ENCODE data around the gene RAB5IF. TPM values are rescaled to one million over a fixed set of nuclear protein-coding genes. Genes with fewer than 3 reads are reported as not detected.
A peak's percentile ranks its signal among the peaks of the same experiment; 100 is the strongest.

The RAB5IF gene
- total RNA-seq, 4 donors from 2014 or later, result 203 to 373 (median 267) TPM

DNA sequence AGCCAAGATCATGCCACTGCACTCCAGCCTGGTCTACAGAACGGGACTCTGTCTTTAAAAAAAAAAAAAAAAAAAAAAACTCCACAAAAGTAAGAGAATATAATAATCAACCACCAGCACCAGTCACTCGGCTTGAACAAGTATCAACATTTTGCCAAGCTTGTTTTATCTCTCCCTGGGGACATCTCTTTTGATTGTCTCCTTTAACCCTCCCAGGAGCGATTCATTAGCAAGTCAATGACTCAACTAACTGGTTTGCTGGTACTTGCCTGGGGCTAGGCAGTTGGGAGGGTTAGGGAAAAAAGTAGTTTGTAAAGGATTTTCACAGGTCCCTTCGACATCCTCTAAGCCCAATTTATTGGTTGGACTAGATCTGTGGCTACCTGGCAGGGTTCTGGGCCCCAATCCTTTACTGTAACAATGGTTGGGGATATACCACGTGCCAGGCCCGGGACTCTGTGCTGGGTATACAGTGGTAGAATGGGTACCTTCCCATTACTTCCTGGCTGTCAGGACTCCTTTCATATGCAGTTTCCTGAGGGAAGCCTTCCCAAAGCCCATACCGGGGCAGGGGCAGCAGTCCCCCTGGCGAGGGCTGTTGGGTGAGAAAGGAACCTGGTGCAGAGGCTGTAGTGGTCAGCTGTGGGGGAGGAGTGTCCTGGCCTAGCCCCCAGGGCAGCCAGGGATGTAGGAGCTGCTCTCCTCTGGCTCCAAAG, 20.0 kb upstream of the RAB5IF start:
- DNase-seq, result no peak
- Histone ChIP-seq H3K27me3 (peaks cover 0 to 75% (median 0%) of the 10 kb centered on the region in 4 donors), H3K4me1 (peaks cover 0 to 41% (median 5%) of the 10 kb centered on the region in 3 donors), H3K36me3 (peaks cover 0 to 31% (median 0%) of the 10 kb centered on the region in 3 donors), H3K27ac (peak overlapping the region; percentile 11 to 71 (median 44)), H3K9me3 (no peaks in the 10 kb centered on the region), H3K4me3 (no peak overlapping the region)
- WGBS, 2 donors, result 28 to 54% methylated on average over 4 to 6 of the region's 8 CpGs
- TF ChIP-seq POLR2A (IDR thresholded peaks at IDR 0.05), result no peak
- TF ChIP-seq, protein P1, sequence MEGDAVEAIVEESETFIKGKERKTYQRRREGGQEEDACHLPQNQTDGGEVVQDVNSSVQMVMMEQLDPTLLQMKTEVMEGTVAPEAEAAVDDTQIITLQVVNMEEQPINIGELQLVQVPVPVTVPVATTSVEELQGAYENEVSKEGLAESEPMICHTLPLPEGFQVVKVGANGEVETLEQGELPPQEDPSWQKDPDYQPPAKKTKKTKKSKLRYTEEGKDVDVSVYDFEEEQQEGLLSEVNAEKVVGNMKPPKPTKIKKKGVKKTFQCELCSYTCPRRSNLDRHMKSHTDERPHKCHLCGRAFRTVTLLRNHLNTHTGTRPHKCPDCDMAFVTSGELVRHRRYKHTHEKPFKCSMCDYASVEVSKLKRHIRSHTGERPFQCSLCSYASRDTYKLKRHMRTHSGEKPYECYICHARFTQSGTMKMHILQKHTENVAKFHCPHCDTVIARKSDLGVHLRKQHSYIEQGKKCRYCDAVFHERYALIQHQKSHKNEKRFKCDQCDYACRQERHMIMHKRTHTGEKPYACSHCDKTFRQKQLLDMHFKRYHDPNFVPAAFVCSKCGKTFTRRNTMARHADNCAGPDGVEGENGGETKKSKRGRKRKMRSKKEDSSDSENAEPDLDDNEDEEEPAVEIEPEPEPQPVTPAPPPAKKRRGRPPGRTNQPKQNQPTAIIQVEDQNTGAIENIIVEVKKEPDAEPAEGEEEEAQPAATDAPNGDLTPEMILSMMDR (IDR thresholded peaks at IDR 0.05), result no peak
- intact Hi-C loops (cut with DNase I), result no loop called here

DNA sequence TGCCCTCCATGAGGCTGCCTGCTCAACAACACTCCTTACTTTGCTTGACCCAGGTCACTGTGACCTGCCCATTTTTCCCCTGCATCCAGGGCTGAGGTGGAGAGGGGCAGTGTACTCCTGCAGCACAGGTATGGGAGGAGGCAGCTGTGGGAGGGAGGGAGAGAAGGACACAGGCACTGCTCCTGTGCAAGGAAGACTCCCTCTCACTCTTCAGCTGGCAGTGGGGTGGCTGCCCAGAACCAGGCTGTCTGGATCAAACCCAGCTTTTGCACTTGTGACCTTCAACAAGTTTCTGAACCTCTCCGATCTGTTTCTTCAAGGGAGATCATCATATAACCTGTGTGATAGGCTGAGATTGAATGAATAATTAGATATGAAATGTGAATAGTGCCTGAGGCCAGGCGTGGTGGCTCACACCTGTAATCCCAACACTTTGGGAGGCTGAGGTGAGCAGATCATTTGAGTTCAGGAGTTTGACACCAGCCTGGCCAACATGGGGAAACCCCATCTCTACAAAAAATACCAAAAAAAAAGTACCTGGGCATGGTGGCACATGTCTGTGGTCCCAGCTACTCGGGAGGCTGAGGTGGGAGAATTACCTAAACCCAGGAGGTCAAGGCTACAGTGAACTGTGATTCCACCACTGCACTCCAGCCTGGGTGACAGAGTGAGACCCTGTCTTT, 18.1 kb upstream of the RAB5IF start:
- peaks cover 0 to 26% (median 0%) of the 10 kb centered on the region in 3 donors for H3K36me3 ChIP-seq
- H3K4me1 ChIP-seq, result peaks cover 0 to 47% (median 5%) of the 10 kb centered on the region in 3 donors
- intact Hi-C loops (cut with DNase I), result no loop called here
- no peak overlapping the region for H3K27ac ChIP-seq
- H3K4me3 ChIP-seq, result no peak overlapping the region
- no peak for TF ChIP-seq POLR2A (IDR thresholded peaks at IDR 0.05)
- TF ChIP-seq, protein P1 (IDR thresholded peaks at IDR 0.05), result no peak
- no peaks in the 10 kb centered on the region for H3K9me3 ChIP-seq
- no peak for DNase-seq
- H3K27me3 ChIP-seq, result peaks cover 0 to 63% (median 0%) of the 10 kb centered on the region in 4 donors
- WGBS, 2 donors, result 20 to 75% methylated on average over 1 to 2 of the region's 3 CpGs

DNA sequence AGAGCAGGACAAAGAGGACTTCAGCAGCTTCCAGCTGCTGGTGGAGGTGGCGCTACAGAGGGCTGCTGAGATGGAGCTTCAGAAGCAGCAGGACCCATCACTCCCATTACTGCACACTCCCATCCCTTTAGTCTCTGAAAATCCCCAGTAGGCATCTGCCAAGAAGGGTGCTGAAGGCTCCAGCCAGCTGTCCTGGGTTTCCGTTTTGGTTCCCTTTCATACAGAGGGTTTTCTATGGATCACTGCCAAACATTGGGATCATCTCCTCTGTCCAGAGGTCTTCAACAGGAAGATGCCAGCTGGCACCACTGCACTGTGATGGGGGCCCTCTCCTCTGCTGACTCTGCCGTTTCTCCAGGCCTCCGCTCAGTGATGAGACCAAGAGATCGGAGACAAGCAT, 14.3 kb upstream of the RAB5IF start:
- no peak overlapping the region for H3K27ac ChIP-seq
- peaks cover 0 to 21% (median 0%) of the 10 kb centered on the region in 3 donors for H3K4me1 ChIP-seq
- H3K27me3 ChIP-seq, result peaks cover 0 to 34% (median 0%) of the 10 kb centered on the region in 4 donors
- intact Hi-C loops (cut with DNase I), result no loop called here
- WGBS, 2 donors, result 78 to 100% methylated on average over 1 to 4 of the region's 5 CpGs
- no peak overlapping the region for H3K4me3 ChIP-seq
- DNase-seq, result no peak
- H3K36me3 ChIP-seq, result peaks cover 0 to 22% (median 0%) of the 10 kb centered on the region in 3 donors
- H3K9me3 ChIP-seq, result no peaks in the 10 kb centered on the region
- TF ChIP-seq POLR2A (IDR thresholded peaks at IDR 0.05), result no peak
- TF ChIP-seq, protein P1 (IDR thresholded peaks at IDR 0.05), result no peak

DNA sequence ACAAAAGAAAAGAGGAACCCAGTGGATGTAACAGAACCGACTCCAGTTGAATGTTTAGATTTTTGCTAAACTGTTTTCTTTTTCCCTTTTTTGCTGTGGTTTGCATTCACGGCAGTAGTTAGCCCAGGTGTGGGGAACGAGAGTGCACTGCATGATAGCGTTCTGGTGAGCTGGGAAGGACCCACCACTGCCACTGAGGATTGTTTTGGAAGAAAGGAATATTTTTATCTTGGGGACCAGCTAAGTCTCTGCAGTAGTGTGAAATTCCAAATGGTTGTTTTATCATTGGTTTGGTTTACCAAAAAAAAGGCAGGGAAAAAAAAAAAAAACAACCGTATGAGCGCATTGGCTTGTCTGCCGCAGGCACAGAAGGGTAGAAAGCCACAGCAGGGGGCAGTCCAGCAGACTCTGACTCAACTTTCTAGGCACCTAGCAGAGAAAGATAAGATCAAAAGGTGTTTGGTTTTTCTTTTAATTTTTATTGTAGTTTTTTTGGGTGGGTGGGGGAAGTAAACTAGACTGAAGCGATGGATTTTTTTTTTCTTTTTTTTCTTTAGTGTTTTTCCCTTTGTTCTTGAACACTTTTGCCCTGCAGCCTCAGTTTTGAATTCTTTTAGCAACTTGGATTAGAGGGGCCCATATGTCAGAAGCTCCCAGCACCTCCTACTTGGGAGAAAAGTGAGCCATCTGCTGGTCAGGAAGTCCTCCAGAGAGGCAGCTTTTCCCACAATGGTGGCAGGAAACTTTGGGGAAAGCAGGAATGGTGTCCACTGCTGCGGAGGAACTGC, 13.5 kb upstream of the RAB5IF start:
- Histone ChIP-seq H3K27me3 (peaks cover 0 to 26% (median 0%) of the 10 kb centered on the region in 4 donors), H3K4me3 (no peak overlapping the region), H3K9me3 (no peaks in the 10 kb centered on the region), H3K36me3 (peaks cover 0 to 22% (median 0%) of the 10 kb centered on the region in 3 donors), H3K27ac (no peak overlapping the region), H3K4me1 (peaks cover 0 to 15% (median 0%) of the 10 kb centered on the region in 3 donors)
- no peak for TF ChIP-seq POLR2A (IDR thresholded peaks at IDR 0.05)
- TF ChIP-seq, protein P1 (IDR thresholded peaks at IDR 0.05), result peak in 4 of 6 experiments; percentile 20 to 42 (median 33)
- 59 to 75% methylated on average over 8 to 9 of the region's 9 CpGs for WGBS, 2 donors
- DNase-seq, result no peak
- intact Hi-C loops (cut with DNase I), result no loop called here
